Upper lobe of left lung (tissue), 6 donors: ENCODE measurements around the gene TTC3. TPM values are rescaled to one million over a fixed set of nuclear protein-coding genes. Genes with fewer than 3 reads are reported as not detected.

ENCODE experiments used
- ATAC-seq, 2 donors: fragments of 200-7000 bp; cut with Tn5 transposase; one replicate each; pipeline ENCODE4 v1.9.1; 2022; ENCODE audit warnings: mild to moderate bottlenecking in 2 of 2, moderate library complexity in 2 of 2; ENCODE audit not compliant: low FRiP score in 2 of 2
- DNase-seq, 2 donors: peaks; one replicate each; pipeline ENCODE4 v3.0.0-alpha.2; 2019 to 2020
- H3K27ac ChIP-seq, 4 donors: fragments of 200-600 bp; sonication (generic); one replicate each; pipeline ENCODE4 v1.5.1; 2016 to 2019
- H3K27me3 ChIP-seq, 4 donors: fragments of 200-600 bp; sonication (generic); one replicate each; pipeline ENCODE4 v1.5.1; 2017 to 2019
- H3K36me3 ChIP-seq, 4 donors: fragments of 200-600 bp; sonication (generic); one replicate each; pipeline ENCODE4 v1.5.1; 2016 to 2019
- H3K4me1 ChIP-seq, 4 donors: fragments of 200-600 bp; sonication (generic); one replicate each; pipeline ENCODE4 v1.5.1; 2018 to 2019
- H3K4me3 ChIP-seq, 4 donors: fragments of 200-600 bp; sonication (generic); one replicate each; pipeline ENCODE4 v1.5.1; 2017 to 2019; ENCODE audit warnings: mild to moderate bottlenecking in 2 of 4, moderate library complexity in 1 of 4
- H3K9me3 ChIP-seq, 4 donors: fragments of 200-600 bp; sonication (generic); one replicate each; pipeline ENCODE4 v1.5.1; 2018 to 2019
- EP300 ChIP-seq, 4 donors: sonication (generic); formaldehyde crosslinking; IDR thresholded peaks; one replicate each; pipeline ENCODE4 v1.5.1; 2017; ENCODE audit warnings: antibody characterized with exemption in 4 of 4, control low read depth in 2 of 4
- POLR2A ChIP-seq, 4 donors: fragments of 450-650 bp; IDR thresholded peaks; one replicate each; pipeline ENCODE4 v1.5.1; 2016 to 2017; ENCODE audit warnings: antibody characterized with exemption in 4 of 4, mild to moderate bottlenecking in 2 of 4
- POLR2AphosphoS5 ChIP-seq, 2 donors: sonication (generic); formaldehyde crosslinking; IDR thresholded peaks; one replicate each; pipeline ENCODE4 v1.5.1; 2017; ENCODE audit warnings: antibody characterized with exemption in 2 of 2
- WGBS, 2 donors: methylation state at CpG; one replicate each; pipeline ENCODE4 v1.1.5; 2017 to 2018; 5-methylcytosine and 5-hydroxymethylcytosine counted together
- total RNA-seq, 6 donors: library from RNA; depleted of rRNA in 4 of 6; stranded (reverse); fragments of >200 nt in 4 of 6; gene quantifications; one replicate each; pipeline versions ENCODE4 v1.1.0 to v1.2.1, GENCODE V29; 2016 to 2021
- TF ChIP-seq, protein P1 (sequence below), 6 experiments: fragments of 450-650 bp in 4 of 6; fragments of 200-600 bp in 2 of 6; sonication (generic) in 2 of 6; IDR thresholded peaks; one replicate each; pipeline ENCODE4 v1.5.1; 2016 to 2019; ENCODE audit warnings: antibody characterized with exemption in 6 of 6
- donor health status: DM: no; HTN: no; CAD: no; lungs with moderate emphysema.
- donor health status: DM: no; HTN: yes; CAD: no; lungs with severe emphysema.

The TTC3 gene
- total RNA-seq, 6 donors from 2014 or later = 69.9 to 395 (median 88.2) TPM

DNA sequence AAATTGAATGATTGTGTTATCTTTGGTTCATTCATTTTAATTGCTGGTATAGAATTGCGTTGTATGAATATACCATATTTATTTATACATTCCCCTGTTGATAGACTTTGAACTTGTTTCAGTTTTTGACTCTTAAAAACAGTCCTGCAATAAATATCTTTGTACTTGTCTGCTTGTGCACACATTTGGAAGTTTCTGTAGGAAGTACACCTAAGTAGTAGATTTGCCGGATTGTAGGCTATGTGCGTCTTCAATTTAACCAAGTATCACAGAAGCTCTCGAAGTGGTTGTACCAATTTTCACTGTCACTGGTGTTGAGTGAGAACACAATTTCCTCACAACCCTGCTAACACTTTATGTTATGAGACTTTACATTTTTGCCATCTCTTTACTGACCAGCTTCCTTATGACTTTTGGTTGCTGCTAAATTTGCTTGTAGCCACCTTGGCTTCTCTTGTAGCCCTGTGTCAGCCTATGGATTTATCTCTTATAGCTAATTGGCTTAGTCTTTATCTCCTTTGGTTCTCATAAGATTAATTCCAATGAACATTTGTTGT, 2.2 kb downstream of the TTC3 start:
- no peak for DNase-seq
- Histone ChIP-seq H3K36me3 (no peaks in the 10 kb centered on the region), H3K27ac (no peak overlapping the region), H3K4me3 (no peak overlapping the region), H3K4me1 (peaks cover 9 to 28% (median 15%) of the 10 kb centered on the region in 4 donors), H3K27me3 (no peaks in the 10 kb centered on the region), H3K9me3 (no peaks in the 10 kb centered on the region)
- WGBS, 2 donors = 94 to 97% methylated on average over 4 of the region's 4 CpGs
- no peak for TF ChIP-seq POLR2AphosphoS5 (IDR thresholded peaks at IDR 0.05)
- ATAC-seq = no peak

DNA sequence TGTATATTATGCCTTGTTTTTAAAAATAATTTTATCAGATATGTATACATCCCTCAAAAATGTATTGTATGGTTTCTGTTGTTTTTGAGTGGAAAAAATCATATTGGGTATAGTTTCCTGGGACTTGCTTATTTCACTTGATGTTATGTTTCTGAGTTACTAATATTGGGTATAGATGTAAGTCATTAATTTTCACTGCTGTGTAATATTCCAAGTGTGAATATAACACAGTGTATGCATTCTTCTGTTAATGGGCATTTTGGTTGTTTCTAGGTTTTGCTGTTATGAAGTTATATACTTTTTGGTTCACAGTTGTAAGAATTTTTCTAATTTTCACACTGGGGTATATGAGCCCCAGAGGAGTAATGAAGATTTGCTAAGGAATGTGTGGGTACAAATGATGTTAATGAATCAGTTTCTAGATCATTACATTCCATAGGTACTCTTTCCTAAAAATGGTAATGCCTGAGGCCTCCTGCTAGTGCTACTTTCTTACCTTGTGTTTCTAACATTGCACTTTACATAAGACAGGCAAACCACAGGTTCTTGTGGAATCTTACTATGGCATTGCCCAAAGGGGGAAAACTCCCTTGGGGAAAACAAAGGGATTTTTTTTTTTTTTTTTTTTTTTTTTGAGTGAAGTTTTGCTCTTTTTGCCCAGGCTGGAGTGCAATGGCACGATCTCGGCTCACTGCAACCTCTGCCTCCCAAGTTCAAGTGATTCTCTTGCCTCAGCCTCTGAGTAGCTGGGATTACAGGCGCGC, 3.2 kb downstream of the TTC3 start:
- no peaks in the 10 kb centered on the region for H3K36me3 ChIP-seq
- no peak for TF ChIP-seq EP300 (IDR thresholded peaks at IDR 0.05)
- TF ChIP-seq, protein P1, sequence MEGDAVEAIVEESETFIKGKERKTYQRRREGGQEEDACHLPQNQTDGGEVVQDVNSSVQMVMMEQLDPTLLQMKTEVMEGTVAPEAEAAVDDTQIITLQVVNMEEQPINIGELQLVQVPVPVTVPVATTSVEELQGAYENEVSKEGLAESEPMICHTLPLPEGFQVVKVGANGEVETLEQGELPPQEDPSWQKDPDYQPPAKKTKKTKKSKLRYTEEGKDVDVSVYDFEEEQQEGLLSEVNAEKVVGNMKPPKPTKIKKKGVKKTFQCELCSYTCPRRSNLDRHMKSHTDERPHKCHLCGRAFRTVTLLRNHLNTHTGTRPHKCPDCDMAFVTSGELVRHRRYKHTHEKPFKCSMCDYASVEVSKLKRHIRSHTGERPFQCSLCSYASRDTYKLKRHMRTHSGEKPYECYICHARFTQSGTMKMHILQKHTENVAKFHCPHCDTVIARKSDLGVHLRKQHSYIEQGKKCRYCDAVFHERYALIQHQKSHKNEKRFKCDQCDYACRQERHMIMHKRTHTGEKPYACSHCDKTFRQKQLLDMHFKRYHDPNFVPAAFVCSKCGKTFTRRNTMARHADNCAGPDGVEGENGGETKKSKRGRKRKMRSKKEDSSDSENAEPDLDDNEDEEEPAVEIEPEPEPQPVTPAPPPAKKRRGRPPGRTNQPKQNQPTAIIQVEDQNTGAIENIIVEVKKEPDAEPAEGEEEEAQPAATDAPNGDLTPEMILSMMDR (IDR thresholded peaks at IDR 0.05) = no peak
- no peak for TF ChIP-seq POLR2AphosphoS5 (IDR thresholded peaks at IDR 0.05)
- TF ChIP-seq POLR2A (IDR thresholded peaks at IDR 0.05) = no peak
- DNase-seq = no peak
- no peaks in the 10 kb centered on the region for H3K27me3 ChIP-seq
- WGBS, 2 donors = 90 to 91% methylated on average over 4 of the region's 4 CpGs
- no peaks in the 10 kb centered on the region for H3K9me3 ChIP-seq
- peaks cover 9 to 20% (median 14%) of the 10 kb centered on the region in 4 donors for H3K4me1 ChIP-seq
- no peak for ATAC-seq
- no peak overlapping the region for H3K4me3 ChIP-seq
- no peak overlapping the region for H3K27ac ChIP-seq

DNA sequence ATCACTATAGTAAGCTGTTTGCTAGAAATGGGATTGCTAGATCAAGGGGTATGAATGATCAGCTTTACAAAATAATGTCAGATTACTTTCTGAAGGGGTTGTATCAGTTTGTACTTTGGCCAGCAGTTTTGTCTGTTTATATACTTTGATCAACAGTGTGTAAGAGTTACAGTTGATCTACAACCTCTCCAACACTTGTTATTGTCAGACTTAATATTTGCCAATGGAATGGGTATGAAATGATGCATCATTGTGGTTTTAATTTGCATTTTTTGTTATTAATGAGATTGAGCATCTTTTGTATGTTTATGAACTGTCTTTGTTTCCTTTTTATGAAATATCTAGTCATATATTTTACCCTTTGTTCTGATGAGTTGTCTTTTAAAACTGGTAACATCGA, 4.3 kb downstream of the TTC3 start:
- Histone ChIP-seq H3K27me3 (no peaks in the 10 kb centered on the region), H3K36me3 (no peaks in the 10 kb centered on the region), H3K4me3 (no peak overlapping the region), H3K9me3 (no peaks in the 10 kb centered on the region), H3K27ac (no peak overlapping the region), H3K4me1 (peaks cover 5 to 9% (median 7%) of the 10 kb centered on the region in 4 donors)
- WGBS, 2 donors = 86 to 90% methylated on average over 1 of the region's 1 CpG
- ATAC-seq = no peak
- TF ChIP-seq EP300 (IDR thresholded peaks at IDR 0.05) = no peak
- no peak for TF ChIP-seq POLR2A (IDR thresholded peaks at IDR 0.05)
- no peak for TF ChIP-seq POLR2AphosphoS5 (IDR thresholded peaks at IDR 0.05)
- TF ChIP-seq, protein P1 (IDR thresholded peaks at IDR 0.05) = no peak
- DNase-seq = no peak

DNA sequence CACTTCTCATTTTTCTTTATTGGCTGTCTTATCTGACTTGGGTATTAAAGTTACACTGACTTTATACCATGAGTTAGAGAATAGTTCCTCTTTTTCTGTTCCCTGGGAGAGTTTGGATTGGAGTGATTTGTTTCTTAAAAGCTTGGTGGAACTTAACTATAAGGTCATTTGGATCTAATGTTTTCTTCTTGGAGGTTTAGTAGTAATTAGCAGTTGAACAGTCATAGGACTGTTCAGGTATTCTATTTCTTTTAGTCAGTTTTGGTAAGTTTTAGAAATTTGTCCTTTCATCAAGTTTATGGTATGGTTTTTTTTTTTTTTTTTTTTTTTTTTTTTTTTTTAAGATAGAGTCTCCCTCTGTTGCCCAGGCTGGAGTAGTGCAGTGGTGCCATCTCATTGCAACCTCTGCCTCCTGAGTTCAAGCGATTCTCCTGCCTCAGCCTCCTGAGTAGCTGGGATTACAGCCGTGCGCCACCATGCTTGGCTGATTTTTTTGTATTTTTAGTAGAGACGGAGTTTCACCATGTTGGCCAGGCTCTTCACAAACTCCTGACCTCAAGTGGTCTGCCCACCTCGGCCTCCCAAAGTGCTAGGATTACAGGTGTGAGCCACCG, 6.3 kb downstream of the TTC3 start:
- H3K36me3 ChIP-seq = no peaks in the 10 kb centered on the region
- no peak for DNase-seq
- no peaks in the 10 kb centered on the region for H3K27me3 ChIP-seq
- ATAC-seq = peak in 1 of 2 donors; percentile 36
- no peak overlapping the region for H3K27ac ChIP-seq
- TF ChIP-seq, protein P1 (IDR thresholded peaks at IDR 0.05) = peak in 1 of 6 experiments; percentile 9
- TF ChIP-seq POLR2A (IDR thresholded peaks at IDR 0.05) = no peak
- TF ChIP-seq POLR2AphosphoS5 (IDR thresholded peaks at IDR 0.05) = no peak
- TF ChIP-seq EP300 (IDR thresholded peaks at IDR 0.05) = no peak
- H3K4me3 ChIP-seq = no peak overlapping the region
- 74 to 79% methylated on average over 6 of the region's 6 CpGs for WGBS, 2 donors
- peaks cover 8 to 15% (median 13%) of the 10 kb centered on the region in 4 donors for H3K4me1 ChIP-seq
- no peaks in the 10 kb centered on the region for H3K9me3 ChIP-seq

DNA sequence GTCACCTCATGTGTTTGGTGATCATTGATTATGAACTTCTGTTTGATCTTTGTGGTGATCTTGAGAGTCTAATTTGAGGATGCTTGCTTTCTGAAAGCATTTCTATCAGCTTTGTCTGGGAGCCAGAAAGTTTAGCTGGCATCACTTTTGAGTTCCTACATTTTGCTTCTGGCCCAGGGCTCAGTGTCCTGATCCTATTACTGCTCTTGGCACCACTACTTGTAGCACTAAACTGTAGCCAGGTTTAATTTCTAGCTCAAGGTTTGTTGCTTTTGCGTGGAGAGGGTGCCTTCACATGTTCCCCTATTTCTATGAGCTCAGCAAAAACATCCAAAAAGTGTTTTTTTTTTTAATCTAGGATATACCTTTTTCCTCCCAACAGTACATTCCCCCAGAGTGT, 9.3 kb downstream of the TTC3 start:
- no peak overlapping the region for H3K27ac ChIP-seq
- no peaks in the 10 kb centered on the region for H3K27me3 ChIP-seq
- H3K4me3 ChIP-seq = no peak overlapping the region
- TF ChIP-seq, protein P1 (IDR thresholded peaks at IDR 0.05) = no peak
- TF ChIP-seq EP300 (IDR thresholded peaks at IDR 0.05) (no peak), POLR2A (IDR thresholded peaks at IDR 0.05) (no peak), POLR2AphosphoS5 (IDR thresholded peaks at IDR 0.05) (no peak)
- no peaks in the 10 kb centered on the region for H3K9me3 ChIP-seq
- ATAC-seq (no peak), DNase-seq (no peak)
- peaks cover 3 to 18% (median 8%) of the 10 kb centered on the region in 4 donors for H3K4me1 ChIP-seq
- H3K36me3 ChIP-seq = no peaks in the 10 kb centered on the region
- WGBS, 2 donors = 86 to 93% methylated on average over 1 of the region's 1 CpG
